ENCODE results near the gene CTNNA2.

Gene CTNNA2

GRCh38 chr2:80525152-80525551, 1012.3 kb downstream of the CTNNA2 start:
- DNase-seq = no peak

GRCh38 chr2:80527119-80527518, 1014.3 kb downstream of the CTNNA2 start:
- no peak for DNase-seq

GRCh38 chr2:80529466-80530165, 1016.8 kb downstream of the CTNNA2 start:
- DNase-seq = no peak

GRCh38 chr2:80530442-80531064, 1017.7 kb downstream of the CTNNA2 start:
- no peak for DNase-seq

GRCh38 chr2:80531319-80531718, 1018.5 kb downstream of the CTNNA2 start:
- no peak for DNase-seq

GRCh38 chr2:80545420-80546210, 1032.8 kb downstream of the CTNNA2 start:
- no peak for DNase-seq

GRCh38 chr2:80546766-80547165, 1033.9 kb downstream of the CTNNA2 start:
- DNase-seq = no peak

GRCh38 chr2:80547344-80547743, 1034.5 kb downstream of the CTNNA2 start:
- DNase-seq = no peak

- DNase-seq = no peak
Measured at GRCh38 chr2:80548469-80548868, 1035.6 kb downstream of the CTNNA2 start.

- DNase-seq = no peak
Measured at GRCh38 chr2:80549901-80550300, 1037.0 kb downstream of the CTNNA2 start.

- DNase-seq = no peak
Measured at GRCh38 chr2:80560326-80560725, 1047.5 kb downstream of the CTNNA2 start.

GRCh38 chr2:80568011-80568410, 1055.2 kb downstream of the CTNNA2 start:
- no peak for DNase-seq

GRCh38 chr2:80573167-80573566, 1060.3 kb downstream of the CTNNA2 start:
- DNase-seq = no peak

GRCh38 chr2:80573950-80574349, 1061.1 kb downstream of the CTNNA2 start:
- no peak for DNase-seq

- DNase-seq = no peak
Measured at GRCh38 chr2:80579756-80580155, 1066.9 kb downstream of the CTNNA2 start.

GRCh38 chr2:80591233-80591632, 1078.4 kb downstream of the CTNNA2 start:
- DNase-seq = no peak

GRCh38 chr2:80592106-80592505, 1079.3 kb downstream of the CTNNA2 start:
- DNase-seq = no peak

GRCh38 chr2:80610108-80610507, 1097.3 kb downstream of the CTNNA2 start:
- no peak for DNase-seq

- DNase-seq = no peak
Measured at GRCh38 chr2:80621656-80622055, 1108.8 kb downstream of the CTNNA2 start.

GRCh38 chr2:80624062-80624461, 1111.2 kb downstream of the CTNNA2 start:
- DNase-seq = no peak

- DNase-seq = no peak
Measured at GRCh38 chr2:80634590-80634989, 1121.7 kb downstream of the CTNNA2 start.

- no peak for DNase-seq
Measured at GRCh38 chr2:80638783-80639182, 1125.9 kb downstream of the CTNNA2 start.

GRCh38 chr2:80642465-80642864, 1129.6 kb downstream of the CTNNA2 start:
- DNase-seq = no peak

GRCh38 chr2:80643598-80643997, 1130.7 kb downstream of the CTNNA2 start:
- DNase-seq = no peak
